GM21367 (cell line): ENCODE data around the gene SLC25A34.

Experiments
- ATAC-seq: cut with Tn5 transposase; IDR thresholded peaks from one replicate; pipeline ENCODE4 v1.9.1; 2021; ENCODE audit not compliant: unreplicated experiment

Gene SLC25A34

DNA sequence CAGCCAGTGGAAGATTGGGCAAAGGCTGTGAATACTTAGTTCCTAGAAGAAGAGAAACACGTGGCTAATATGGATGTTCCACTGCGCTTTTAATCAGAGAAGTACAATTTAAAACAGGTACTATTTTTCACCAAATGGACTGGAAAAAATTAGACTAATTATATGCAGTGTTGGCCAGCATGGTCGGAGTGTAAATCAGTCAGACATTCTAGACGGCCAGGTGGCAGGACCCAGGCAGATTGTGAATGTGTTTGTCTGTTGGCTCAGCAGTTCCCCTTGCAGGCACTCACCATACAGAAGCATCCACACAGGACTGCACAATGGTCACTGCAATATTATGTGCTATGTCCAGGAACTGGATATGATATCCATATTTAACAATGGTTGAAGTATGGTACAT lies 23.9 kb upstream of the SLC25A34 start:
- no peak for ATAC-seq

DNA sequence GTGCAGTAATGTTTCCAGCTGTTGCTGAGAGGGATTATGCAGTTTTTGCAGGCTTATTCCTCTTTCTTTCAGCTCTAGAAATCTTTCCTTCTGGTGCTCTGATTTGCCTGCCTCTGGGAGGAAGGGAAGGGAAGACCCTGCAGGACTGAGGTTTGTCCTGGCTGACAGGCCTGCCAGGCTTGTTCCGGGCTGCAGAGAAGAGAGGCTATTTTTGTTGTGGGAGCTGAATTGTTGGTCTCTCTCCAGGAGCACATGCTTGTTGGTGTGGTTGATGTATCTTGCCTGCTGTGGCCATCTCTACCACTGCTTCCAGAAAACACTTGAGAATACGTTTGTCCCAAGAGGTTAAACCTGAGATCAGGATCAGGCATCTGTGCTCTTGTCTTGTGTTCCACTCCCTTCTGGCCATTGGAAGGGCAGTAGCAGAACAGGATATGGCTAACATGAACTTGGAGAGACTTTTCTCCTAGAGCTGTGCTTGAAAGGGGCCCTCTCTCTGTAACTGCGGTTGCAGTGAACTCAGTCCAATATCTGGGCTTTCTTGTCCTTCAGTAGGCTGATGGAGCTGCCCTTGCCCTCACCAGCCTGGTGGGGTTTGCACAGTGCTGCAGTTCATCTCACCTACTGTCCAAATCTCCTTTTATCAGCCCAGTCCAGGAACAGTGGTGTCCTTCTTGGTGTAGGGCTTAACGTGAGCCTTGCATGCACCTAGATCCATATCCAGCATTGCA lies 21.5 kb upstream of the SLC25A34 start:
- ATAC-seq = no peak

DNA sequence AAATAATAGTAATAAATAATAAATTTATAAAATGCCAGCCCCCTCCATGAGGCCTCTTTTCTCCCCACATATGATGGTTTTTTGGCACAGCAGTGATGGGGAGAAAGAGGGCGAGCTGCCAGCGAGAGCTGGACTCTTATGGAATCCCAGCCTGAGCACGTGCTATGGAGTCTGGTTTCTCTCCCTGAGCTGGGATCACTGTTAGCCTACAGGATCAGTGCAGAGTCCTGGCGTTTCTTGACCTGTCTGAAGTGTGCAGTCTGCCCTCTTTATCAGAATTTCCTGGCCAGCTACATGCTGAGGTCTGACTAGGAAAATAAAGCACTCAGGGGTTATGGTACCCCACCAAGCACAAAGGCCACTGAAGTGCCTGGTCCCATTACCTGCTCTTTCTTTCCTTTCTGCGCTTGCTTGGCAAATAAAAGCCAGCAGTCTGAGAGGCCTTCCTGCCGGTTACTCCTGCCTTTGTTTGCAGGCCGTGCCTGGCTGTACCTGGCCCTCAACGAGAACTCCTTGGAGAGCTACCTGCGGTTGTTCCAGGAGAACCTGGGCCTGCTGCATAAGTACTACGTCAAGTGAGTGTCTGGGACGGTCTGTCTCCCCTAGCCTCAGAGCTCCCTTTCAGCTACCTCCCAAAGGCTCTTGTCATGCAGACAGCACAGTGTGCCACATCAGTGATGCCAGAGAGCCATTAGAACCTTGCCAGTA lies 18.5 kb upstream of the SLC25A34 start:
- no peak for ATAC-seq

DNA sequence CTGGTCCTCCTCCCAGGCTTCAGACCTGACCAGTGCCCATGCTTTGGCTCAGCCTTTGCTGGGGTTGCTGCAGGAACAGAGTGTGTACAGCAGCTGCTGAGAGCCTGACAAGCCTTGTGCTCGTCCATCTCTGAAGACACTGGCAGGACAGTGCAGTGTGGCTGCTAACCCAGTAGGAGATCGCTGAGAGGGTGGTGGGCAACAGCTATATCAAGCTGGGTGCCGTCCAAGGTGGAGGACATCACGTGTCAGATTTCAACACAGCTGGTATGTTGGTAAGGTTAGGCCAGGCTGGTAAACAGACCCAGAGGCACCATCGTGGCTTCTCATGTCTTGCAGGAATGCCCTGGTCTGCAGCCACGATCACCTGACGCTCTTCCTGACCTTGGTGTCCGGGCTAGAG lies 17.9 kb upstream of the SLC25A34 start:
- ATAC-seq = no peak

DNA sequence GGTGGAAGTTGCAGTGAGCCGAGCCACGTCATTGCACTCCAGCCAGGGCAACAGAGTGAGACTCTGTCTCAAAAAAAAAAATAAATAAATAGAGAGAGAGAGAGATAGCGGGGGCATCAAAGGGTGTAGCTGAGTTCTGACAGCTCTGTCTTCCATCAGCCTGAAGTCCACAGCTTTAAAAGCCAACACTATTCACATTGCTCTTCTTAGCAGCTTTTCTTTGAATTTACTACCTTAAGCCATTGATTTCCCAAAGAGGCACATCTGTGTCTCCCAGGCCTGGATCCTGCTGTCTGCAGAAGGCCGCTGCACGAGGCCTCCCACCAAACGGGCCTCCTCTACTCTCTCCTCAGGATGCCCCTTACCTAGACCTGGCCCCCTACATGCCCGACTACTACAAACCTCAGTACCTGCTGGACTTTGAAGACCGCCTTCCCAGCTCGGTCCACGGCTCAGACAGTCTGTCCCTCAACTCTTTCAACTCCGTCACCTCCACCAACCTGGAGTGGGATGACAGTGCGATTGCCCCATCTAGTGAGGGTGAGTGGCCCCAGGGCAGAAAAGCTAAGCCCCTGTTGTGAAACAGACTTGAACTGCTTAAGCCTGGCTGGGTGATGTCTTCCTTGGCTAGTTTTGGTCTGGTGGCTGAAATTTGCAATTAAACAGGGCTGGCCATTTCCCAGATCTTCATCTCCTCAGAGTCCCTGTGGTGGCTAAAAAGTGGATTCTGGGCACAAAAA lies 16.5 kb upstream of the SLC25A34 start:
- no peak for ATAC-seq

DNA sequence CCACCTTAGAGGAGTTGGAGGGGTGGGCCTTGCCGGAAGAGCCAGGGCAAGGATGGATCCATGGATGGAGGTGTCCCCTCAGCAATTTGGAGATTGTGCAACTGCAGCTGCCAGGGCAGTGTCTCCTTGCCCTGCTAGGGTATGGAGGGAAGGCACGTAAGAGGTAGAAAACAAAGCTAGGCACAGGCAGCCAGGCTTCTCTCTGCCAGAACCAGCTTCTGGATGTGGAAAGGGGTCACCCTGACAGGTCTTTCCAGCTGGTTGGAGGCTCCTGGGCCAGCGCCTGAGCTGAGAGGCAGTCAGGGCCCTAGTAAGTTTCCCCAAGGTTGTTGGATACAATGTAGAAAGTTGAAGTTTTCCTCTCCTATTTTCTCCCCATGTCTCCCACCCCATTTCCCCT lies 15.2 kb upstream of the SLC25A34 start:
- no peak for ATAC-seq

DNA sequence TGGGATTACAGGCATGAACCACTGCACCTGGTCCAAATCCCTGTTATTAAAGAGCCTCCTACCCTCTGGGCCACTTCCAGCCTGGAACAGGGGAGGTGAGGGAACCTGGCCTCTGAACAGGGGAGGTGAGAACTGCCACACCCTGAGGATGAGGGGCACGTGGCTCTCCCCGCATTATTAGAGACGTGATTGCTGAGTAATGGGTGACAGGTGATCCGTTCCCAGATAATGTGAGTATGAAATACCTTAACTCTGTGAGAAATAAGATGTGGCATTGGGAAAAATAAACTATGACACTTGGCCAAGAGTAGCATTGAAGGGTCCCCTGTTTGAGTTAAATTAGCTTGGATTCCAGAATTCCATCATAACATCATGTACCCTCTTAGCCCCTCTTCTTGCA lies 13.6 kb upstream of the SLC25A34 start:
- no peak for ATAC-seq

DNA sequence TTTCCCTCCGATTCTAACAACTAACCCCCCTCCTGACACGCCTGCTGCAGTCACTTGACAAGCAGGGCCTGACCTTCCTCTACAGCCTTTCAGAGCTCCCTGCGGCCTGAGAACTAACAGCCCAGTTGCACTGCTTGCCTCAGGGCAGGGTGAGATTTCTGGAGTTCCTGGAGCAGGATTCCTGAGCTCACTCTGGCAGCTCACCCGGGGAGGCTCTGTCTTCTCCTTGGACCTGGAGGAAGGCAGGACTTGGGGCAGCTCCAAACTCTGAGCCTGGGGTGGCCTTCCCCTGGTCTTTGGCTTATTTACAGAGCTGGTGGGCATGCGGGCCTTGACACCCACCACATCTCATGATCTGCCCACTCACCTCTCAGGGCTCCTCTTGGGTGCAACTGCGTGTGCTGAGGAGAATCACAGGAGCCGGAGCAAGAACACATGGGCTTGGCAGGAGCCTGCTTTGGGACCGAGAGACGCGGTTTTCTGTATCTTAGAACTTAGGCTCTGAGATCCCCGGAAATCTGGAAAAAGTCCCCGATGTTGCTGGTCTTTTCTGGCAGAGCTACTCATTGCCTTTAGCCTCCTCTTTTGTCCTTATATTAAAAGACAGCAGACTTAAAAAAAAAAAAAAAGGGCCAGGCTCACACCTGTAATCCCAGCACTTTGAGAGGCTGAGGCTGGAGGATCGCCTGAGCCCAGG lies 13.1 kb upstream of the SLC25A34 start:
- ATAC-seq = no peak

DNA sequence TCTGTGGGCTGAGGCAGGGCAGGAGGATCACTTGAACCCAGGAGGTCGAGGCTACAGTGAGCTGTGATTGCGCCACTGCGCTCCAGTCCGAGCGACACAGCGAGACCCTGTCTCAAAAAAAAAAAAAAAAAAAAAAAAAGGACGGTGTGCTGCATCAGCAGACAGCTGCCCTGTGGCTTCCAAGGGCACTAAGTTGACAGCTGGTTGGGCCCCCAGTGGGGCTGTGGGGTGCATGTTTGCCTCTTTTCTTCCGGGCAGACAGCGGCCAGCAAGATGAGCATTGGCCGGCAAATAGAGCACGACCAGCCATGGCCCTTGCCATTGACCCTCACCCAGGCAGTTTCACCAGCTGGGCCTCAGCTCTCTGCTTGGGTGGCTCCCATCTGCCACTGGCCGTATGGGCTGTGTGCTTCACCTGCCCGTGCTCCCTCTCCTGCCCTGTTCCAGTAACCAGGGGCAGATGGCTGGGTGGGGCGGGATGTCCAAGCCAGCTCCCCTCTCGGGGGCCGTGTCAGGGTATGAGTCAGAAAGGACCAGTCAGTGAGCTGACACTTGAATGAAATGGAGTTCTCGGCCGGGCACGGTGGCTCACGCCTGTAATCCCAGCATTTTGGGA lies 12.3 kb upstream of the SLC25A34 start:
- no peak for ATAC-seq

DNA sequence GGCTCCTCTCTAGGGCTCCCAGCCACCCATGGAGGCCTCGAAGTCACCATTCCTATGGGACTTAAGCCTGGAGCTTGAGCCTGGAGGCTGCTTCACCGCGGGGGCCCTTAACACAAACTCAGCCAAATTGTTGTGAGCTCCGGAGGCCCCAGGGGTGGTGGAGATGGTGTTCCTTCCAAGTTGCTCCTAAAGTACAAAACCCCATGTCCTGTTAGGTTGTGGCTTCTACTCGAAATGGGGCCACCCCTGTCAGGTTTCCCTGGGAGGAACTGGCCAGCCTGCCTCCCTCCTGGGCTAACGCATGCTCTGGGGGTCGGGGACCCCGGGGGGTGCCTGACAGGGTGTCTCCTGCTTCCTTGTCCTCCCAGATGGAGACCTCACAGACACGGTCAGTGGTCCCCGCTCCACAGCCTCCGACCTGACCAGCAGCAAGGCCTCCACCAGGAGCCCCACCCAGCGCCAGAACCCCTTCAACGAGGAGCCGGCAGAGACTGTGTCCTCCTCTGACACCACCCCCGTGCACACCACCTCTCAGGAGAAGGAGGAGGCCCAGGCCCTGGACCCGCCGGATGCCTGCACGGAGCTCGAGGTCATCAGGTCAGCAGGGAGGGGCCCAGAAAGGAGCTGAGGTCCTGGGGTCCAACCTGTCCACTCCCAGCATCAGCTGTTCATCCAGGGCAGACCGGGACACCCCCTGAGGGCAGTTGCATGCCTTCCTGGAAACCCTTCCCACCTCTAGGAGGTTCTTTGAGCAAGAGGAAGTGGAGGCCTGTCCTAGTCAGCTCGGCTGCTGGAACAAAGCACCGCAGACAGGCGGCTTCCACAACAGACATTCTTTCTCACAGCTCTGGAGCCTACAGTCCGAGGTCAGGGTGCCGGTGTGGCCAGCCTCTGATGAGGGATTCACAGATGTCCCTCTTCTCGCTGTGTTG lies 10.8 kb upstream of the SLC25A34 start:
- no peak for ATAC-seq

DNA sequence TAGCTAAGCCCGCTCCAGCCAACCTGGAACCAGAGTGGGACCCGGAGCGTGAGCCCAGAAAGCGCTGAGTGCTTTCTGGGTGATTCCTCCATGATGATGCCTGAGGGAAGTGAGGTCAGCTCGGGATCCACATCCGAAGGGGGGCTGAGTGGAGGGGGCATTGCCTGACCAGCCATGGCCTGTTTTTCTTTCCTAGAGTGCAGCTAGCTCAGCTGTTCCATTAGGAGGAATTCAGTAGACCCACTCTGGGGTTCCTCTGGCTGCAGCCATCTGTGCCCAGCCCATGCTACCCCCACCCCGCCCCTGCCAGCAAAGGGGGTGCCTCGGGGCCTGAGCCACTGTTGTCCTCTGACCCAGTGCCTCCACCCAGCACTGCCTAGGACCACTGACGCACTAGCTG lies 9.6 kb upstream of the SLC25A34 start:
- no peak for ATAC-seq

DNA sequence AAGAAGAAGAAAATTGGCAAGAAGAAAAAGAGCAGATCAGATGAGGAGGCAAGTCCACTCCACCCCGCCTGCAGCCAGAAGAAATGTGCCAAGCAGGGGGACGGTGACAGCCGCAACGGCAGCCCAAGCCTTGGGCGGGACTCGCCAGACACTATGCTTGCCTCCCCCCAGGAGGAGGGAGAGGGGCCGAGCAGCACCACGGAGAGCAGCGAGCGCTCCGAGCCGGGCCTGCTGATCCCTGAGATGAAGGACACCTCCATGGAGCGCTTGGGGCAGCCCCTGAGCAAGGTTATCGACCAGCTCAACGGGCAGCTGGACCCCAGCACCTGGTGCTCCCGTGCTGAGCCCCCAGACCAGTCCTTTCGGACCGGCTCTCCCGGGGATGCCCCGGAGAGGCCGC lies 9.0 kb upstream of the SLC25A34 start:
- ATAC-seq = no peak

DNA sequence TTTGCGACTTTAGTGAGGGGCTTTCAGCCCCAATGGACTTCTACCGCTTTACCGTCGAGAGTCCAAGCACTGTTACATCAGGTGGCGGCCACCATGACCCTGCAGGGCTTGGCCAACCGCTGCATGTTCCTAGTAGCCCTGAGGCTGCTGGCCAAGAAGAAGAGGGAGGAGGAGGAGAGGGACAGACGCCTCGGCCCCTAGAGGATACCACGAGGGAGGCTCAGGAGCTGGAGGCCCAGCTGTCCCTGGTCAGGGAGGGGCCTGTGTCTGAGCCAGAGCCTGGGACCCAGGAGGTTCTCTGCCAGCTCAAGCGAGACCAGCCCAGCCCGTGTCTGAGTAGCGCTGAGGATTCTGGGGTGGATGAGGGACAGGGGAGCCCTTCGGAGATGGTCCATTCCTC lies 8.6 kb upstream of the SLC25A34 start:
- ATAC-seq = no peak

DNA sequence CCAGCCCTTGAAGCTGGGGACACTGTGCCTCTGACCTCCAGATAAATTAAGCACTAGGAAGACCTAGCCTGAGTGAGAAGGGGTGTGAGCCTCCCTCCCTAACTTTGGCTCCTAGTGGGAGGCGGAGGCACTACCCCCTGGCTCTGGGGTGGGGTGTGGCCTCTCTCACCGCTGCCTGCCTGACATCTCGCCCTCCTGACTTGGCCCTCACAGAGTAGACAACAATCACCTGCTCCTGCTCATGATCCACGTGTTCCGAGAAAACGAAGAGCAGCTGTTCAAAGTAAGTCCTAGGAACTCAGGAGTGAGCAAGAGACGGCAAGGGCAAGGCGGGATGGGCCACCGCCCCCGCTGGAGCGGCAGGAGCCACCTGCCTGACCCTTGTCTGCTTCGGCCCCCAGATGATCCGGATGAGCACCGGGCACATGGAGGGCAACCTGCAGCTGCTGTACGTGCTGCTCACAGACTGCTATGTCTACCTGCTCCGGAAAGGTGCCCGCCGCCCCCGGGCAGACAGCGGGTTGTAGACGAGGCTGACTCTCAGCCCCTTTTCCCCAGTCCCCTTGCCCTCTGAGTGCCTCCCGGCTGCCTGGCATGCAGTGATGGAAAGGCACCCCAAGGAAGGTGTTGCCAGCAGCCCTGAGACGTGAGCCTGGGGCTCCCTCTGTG lies 8.1 kb upstream of the SLC25A34 start:
- ATAC-seq = no peak

DNA sequence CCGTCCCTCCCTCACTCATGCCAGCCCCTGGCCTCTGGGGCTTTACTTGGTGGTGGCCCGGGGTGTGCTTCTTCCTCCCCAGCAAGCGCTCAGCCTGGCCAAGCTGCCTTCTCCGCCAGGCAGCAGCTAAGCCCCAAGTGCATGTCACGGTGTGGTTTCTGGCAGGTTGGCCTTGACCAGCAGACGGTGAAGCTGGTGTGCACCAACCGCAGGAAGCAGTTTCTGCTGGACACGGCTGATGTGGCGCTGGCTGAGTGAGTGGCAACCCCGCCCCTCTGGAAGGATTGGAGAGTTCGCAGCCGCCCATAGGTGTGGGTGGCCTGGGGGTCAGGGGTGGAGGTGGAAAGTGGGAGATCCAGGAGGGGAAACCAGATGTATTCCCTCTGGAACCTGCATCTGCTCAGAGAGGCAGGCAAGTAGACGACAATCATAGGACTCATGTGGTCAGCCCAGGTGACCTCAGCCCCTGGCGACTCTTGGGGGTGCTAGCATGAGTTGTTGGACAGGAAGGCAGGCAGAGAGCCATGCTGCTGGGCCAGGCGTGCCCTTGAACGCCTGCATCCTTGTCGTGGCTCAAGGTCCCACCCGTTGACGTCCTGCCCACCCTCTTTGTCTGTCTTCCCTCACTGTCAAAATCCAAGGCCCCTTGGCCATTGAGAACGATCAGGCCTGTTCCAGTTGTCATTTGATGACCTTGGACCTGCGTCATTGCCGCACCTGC lies 7.0 kb upstream of the SLC25A34 start:
- ATAC-seq = no peak

DNA sequence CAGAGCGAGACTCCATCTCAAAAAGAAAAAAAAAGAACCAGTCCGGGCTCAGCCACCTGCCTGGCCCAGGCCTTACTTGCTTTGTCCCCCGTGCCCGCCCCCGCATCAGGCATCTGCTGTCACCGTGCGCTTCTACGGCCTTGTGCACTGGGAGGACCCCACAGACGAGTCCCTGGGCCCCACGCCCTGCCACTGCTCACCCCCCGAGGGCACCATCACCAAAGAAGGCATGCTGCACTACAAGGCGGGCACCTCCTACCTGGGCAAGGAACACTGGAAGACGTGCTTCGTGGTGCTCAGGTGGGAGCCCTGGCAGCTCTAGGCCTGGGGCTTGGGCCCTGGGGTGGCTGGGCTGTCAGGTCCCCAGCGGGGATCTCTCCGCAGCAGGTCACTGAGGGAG lies 5.6 kb upstream of the SLC25A34 start:
- no peak for ATAC-seq

DNA sequence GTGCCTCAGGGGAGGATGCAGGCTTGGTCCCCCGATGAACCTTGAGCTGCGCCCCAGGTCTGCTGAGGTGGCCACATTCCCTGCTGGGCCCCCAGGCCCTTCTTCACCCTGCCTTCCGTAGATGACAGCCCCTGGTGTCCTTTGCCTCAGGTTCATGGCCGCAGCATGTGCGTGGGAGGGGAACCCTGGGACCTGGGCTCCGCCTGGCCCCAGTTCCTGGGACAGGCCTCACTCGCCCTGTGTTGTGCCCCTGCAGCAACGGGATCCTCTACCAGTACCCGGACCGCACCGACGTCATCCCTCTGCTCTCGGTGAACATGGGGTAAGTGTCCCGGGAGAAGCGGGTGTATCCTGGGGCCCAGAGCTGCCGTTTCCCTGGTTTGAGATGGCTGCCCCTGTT lies 5.1 kb upstream of the SLC25A34 start:
- ATAC-seq = no peak

DNA sequence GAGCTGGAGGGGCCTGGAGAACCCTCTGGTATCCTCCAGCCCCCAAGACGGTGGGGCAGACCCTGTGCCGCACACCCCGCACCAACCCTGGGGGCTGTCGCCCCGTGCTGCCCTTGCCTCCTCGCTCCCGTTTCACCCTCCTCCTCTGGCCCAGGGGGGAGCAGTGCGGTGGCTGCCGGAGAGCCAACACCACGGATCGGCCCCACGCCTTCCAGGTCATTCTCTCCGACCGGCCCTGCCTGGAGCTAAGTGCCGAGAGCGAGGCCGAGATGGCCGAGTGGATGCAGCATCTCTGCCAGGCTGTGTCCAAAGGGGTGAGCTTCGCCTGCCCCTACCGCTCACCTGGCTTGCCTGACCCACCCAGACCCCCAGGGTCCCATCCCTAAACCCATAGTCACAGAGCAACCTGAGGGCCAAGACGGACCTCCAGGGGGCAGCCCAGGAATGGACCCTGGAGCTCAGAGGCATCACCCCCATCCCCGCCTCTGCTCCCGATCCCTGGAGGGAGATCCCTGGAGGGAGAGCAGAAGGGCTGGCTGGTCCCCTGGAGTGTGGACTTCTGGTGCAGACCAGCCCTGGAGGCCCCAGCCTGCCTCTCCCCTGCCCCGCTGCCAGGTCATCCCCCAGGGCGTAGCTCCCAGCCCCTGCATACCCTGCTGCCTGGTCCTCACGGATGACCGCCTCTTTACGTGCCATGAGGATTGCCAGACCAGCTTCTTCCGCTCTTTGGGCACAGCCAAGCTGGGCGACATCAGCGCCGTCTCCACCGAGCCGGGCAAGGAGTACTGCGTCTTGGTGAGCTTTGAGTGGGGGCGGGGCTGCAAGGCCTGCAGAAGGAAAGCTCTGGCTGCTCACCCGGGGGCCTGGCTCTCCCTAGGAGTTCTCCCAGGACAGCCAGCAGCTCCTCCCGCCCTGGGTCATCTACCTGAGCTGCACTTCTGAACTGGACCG lies 4.0 kb upstream of the SLC25A34 start:
- no peak for ATAC-seq
